ENCODE data around the gene WDFY3. TPM values are rescaled to one million over a fixed set of nuclear protein-coding genes. Genes with fewer than 3 reads are reported as not detected.

WDFY3 gene
- total RNA-seq, 1 experiment from 2014 or later: not detected

DNA sequence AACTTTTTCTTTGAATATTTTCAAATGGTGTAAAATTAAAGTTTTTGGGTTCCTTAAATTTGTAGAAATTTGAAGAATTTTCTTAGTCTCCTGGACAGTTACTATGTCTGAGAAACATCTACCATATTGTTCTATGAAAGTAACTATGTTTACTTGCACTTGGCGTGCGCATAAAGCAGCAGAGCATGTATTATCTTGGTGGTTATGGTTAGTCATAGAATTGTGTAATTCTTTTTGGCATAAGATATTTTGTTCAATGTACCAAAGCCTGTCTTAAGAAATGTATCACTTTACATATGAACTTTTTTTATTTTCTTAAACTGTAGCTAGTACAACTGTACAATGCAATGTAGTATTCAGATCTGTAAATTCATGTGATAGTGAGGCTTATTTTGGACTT, 334.4 kb downstream of the WDFY3 start:
- no peaks in the 10 kb centered on the region for H3K9me2 ChIP-seq (replicated peaks; ENCODE audit: insufficient read depth, low read length)
- H3K9ac ChIP-seq (ENCODE audit: low read length): no peak overlapping the region
- no peaks in the 10 kb centered on the region for H3K36me3 ChIP-seq (ENCODE audit: insufficient read depth, low read length)
- no peaks in the 10 kb centered on the region for H4K20me1 ChIP-seq (ENCODE audit: insufficient read depth, low read depth, low read length)
- H3K27me3 ChIP-seq (ENCODE audit: low read length): no peaks in the 10 kb centered on the region
- H3K4me3 ChIP-seq (ENCODE audit: low read length): no peak overlapping the region
- no peaks in the 10 kb centered on the region for H3K79me2 ChIP-seq (ENCODE audit: low read length)
- H3K9me3 ChIP-seq (ENCODE audit: low read length): no peaks in the 10 kb centered on the region
- H3K27ac ChIP-seq (ENCODE audit: low read length): no peak overlapping the region
- DNase-seq: no peak
- H2AFZ ChIP-seq (ENCODE audit: low read length): no peak overlapping the region
- H3K4me2 ChIP-seq (ENCODE audit: low read depth, low read length, poor library complexity, severe bottlenecking): no peak overlapping the region
- no peaks in the 10 kb centered on the region for H3K4me1 ChIP-seq (ENCODE audit: low read length)

DNA sequence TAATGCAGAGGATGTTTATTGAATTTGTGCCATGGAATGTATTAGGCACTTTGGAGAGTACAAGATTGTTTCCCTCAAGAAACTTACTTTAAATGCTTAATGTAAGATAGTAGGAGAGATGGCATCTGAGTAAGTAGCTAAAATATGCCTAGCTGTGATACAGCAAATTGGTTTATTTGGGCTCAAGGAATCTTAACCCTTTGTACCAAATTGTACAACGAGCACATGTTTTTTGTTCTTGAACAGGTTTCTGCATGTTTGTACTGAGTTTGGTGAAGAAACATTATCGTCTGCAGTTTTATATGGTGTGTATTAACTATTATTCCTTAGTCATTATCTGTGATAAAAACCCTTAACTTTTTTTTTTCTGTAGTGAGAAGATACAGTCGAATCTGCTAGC, 334.9 kb downstream of the WDFY3 start:
- Histone ChIP-seq H3K9ac (ENCODE audit: low read length) (no peak overlapping the region), H3K4me2 (ENCODE audit: low read depth, low read length, poor library complexity, severe bottlenecking) (no peak overlapping the region), H3K27ac (ENCODE audit: low read length) (no peak overlapping the region), H4K20me1 (ENCODE audit: insufficient read depth, low read depth, low read length) (no peaks in the 10 kb centered on the region), H2AFZ (ENCODE audit: low read length) (no peak overlapping the region), H3K79me2 (ENCODE audit: low read length) (no peaks in the 10 kb centered on the region), H3K9me2 (replicated peaks; ENCODE audit: insufficient read depth, low read length) (no peaks in the 10 kb centered on the region), H3K36me3 (ENCODE audit: insufficient read depth, low read length) (no peaks in the 10 kb centered on the region), H3K27me3 (ENCODE audit: low read length) (no peaks in the 10 kb centered on the region), H3K4me1 (ENCODE audit: low read length) (no peaks in the 10 kb centered on the region), H3K9me3 (ENCODE audit: low read length) (no peaks in the 10 kb centered on the region), H3K4me3 (ENCODE audit: low read length) (no peak overlapping the region)
- DNase-seq: no peak

DNA sequence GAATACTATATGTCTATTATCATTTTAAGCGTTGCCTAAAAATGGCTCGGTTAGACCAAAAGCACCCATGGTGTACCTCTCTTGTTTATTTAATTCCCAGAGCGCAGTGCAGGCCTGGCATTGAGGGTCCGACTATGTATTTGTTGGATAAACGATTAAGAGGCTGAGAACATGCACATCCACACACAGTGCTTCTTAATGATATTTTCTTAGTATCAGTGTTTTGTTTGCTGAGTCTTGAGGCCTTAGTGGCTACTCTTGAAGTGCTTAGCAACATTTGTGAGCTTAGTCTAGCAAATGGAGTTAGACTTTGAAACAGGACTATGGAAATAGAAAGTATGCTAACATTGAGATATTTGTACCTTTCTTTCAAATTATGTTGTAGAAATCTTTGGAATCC, 339.8 kb downstream of the WDFY3 start:
- no peak overlapping the region for H3K4me2 ChIP-seq (ENCODE audit: low read depth, low read length, poor library complexity, severe bottlenecking)
- no peak overlapping the region for H3K27ac ChIP-seq (ENCODE audit: low read length)
- no peak for DNase-seq
- H3K9ac ChIP-seq (ENCODE audit: low read length): no peak overlapping the region
- H4K20me1 ChIP-seq (ENCODE audit: insufficient read depth, low read depth, low read length): no peaks in the 10 kb centered on the region
- H3K9me3 ChIP-seq (ENCODE audit: low read length): no peaks in the 10 kb centered on the region
- H3K79me2 ChIP-seq (ENCODE audit: low read length): no peaks in the 10 kb centered on the region
- H3K27me3 ChIP-seq (ENCODE audit: low read length): no peaks in the 10 kb centered on the region
- H3K4me1 ChIP-seq (ENCODE audit: low read length): no peaks in the 10 kb centered on the region
- H3K36me3 ChIP-seq (ENCODE audit: insufficient read depth, low read length): no peaks in the 10 kb centered on the region
- H3K4me3 ChIP-seq (ENCODE audit: low read length): no peak overlapping the region
- no peak overlapping the region for H2AFZ ChIP-seq (ENCODE audit: low read length)
- H3K9me2 ChIP-seq (replicated peaks; ENCODE audit: insufficient read depth, low read length): no peaks in the 10 kb centered on the region

DNA sequence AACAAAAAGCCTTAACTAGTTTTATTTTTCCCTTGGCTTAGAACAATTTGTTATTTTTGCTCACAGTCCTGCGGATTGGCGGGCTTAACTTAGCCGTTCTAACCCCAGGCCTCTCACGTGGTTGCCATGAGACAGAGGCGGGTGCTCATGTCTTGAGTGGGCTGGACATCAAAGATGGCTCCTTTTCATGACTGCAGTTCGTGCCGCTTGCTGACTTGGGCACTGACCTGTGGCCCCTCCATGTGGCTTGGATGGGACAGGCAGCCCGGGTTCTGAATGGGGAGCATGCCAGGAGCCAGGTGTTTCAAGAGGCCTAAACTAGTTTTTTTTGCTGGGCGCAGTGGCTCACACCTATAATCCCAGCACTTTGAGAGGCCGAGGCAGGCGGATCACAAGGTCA, 342.8 kb downstream of the WDFY3 start:
- no peak overlapping the region for H2AFZ ChIP-seq (ENCODE audit: low read length)
- H3K4me2 ChIP-seq (ENCODE audit: low read depth, low read length, poor library complexity, severe bottlenecking): no peak overlapping the region
- H3K36me3 ChIP-seq (ENCODE audit: insufficient read depth, low read length): no peaks in the 10 kb centered on the region
- H3K9me2 ChIP-seq (replicated peaks; ENCODE audit: insufficient read depth, low read length): no peaks in the 10 kb centered on the region
- H3K4me3 ChIP-seq (ENCODE audit: low read length): no peak overlapping the region
- no peaks in the 10 kb centered on the region for H3K79me2 ChIP-seq (ENCODE audit: low read length)
- H4K20me1 ChIP-seq (ENCODE audit: insufficient read depth, low read depth, low read length): no peaks in the 10 kb centered on the region
- H3K4me1 ChIP-seq (ENCODE audit: low read length): no peaks in the 10 kb centered on the region
- no peak overlapping the region for H3K27ac ChIP-seq (ENCODE audit: low read length)
- no peak overlapping the region for H3K9ac ChIP-seq (ENCODE audit: low read length)
- DNase-seq: no peak
- H3K9me3 ChIP-seq (ENCODE audit: low read length): no peaks in the 10 kb centered on the region
- no peaks in the 10 kb centered on the region for H3K27me3 ChIP-seq (ENCODE audit: low read length)

DNA sequence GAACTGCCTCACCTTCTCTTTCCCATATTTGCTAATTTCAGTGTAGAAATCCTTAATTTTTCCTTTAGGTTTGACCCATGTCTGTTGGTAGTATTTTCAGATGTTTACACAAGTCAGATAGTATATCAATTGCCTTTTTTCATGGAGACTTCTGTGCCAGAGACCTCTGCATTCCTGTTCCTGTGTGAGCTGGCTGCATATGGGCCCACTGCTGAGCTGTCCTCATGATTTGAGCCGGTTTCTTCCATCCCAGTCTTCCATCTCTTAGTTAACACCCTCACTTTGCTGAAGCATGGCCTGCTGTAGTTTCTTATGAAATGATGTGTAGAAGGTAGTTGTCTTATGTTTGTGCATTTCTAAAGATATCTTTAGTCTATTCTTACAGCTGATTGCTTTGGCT, 343.5 kb downstream of the WDFY3 start:
- no peaks in the 10 kb centered on the region for H3K79me2 ChIP-seq (ENCODE audit: low read length)
- no peaks in the 10 kb centered on the region for H3K27me3 ChIP-seq (ENCODE audit: low read length)
- H3K36me3 ChIP-seq (ENCODE audit: insufficient read depth, low read length): no peaks in the 10 kb centered on the region
- no peak overlapping the region for H3K9ac ChIP-seq (ENCODE audit: low read length)
- no peaks in the 10 kb centered on the region for H3K9me2 ChIP-seq (replicated peaks; ENCODE audit: insufficient read depth, low read length)
- no peak overlapping the region for H3K4me2 ChIP-seq (ENCODE audit: low read depth, low read length, poor library complexity, severe bottlenecking)
- no peak overlapping the region for H3K4me3 ChIP-seq (ENCODE audit: low read length)
- H3K4me1 ChIP-seq (ENCODE audit: low read length): no peaks in the 10 kb centered on the region
- H2AFZ ChIP-seq (ENCODE audit: low read length): no peak overlapping the region
- DNase-seq: no peak
- H3K9me3 ChIP-seq (ENCODE audit: low read length): no peaks in the 10 kb centered on the region
- no peak overlapping the region for H3K27ac ChIP-seq (ENCODE audit: low read length)
- H4K20me1 ChIP-seq (ENCODE audit: insufficient read depth, low read depth, low read length): no peaks in the 10 kb centered on the region

Small RNA genes lying within 50 kb of the gene (small RNA-seq; reads per million reads assigned to genes)
- gene RN7SL552P (not detected), gene RNU6-469P (not detected)

All from Karpas-422 (cell line).